Frontal cortex (tissue), 4 donors: ENCODE data around the gene TBC1D14. TPM values are rescaled to one million over a fixed set of nuclear protein-coding genes. Genes with fewer than 3 reads are reported as not detected.

Experiments
- DNase-seq, 2 donors: peaks; one replicate each; pipeline ENCODE4 v3.0.0; 2012; ENCODE audit warnings: low spot score in 2 of 2
- FAIRE-seq: peaks from 2 replicates; lab custom pipeline; 2012; peaks lifted over from hg19 to GRCh38; lab: Jason Lieb, UNC
- total RNA-seq: library from RNA; depleted of rRNA; stranded (reverse); fragments of >200 nt; gene quantifications from one replicate; pipeline ENCODE4 v1.2.3, GENCODE V29; 2014
- donor health status: control.
- donor health status: control.
- donor health status: control.

TBC1D14 gene
- total RNA-seq, 1 donor from 2014 or later: 207 TPM

GRCh38 chr4:7007142-7007907 lies 97.7 kb downstream of the TBC1D14 start:
- DNase-seq: no peak
- FAIRE-seq: no peak

DNA sequence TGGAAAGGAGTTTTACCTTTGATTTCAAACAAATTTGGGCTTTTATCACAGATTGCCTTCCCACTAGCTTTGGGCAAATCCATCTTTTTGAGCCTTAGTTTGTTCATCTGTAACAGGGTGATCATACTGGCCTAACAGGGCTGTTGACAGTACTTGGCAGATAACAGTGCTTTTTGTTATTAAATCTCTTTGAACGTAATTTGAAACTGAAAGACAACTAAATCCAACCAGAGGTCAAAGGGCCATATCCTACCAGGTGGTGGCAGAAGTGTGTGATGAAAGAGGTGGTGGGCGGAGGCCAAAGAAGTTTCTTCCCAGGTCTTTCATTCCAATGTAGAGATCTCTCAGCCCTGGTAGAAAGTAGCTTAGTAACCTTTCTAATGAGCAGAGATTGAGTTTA lies 98.3 kb downstream of the TBC1D14 start:
- DNase-seq: no peak
- no peak for FAIRE-seq

GRCh38 chr4:7009564-7009963 lies 99.9 kb downstream of the TBC1D14 start:
- no peak for FAIRE-seq
- no peak for DNase-seq

DNA sequence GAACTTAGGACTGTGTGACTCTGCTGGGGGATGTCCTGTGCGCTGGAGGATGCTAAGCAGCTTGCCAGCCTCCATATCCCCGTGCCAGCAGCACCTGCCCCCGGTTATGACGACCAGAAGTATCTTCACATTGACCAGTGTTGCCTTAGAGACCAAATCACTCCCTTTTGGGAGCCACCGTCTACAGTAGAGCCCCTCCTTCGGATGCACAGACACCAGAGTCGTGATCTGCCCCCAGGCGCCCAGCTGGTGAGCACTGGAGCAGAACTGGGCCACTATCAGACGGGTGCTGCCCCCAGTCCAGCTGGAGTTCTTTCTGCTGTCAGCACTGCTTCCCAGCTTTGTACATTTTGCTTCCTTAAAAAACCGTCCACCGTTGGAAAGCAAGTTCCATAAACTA lies 103.5 kb downstream of the TBC1D14 start:
- FAIRE-seq (no peak), DNase-seq (no peak)

DNA sequence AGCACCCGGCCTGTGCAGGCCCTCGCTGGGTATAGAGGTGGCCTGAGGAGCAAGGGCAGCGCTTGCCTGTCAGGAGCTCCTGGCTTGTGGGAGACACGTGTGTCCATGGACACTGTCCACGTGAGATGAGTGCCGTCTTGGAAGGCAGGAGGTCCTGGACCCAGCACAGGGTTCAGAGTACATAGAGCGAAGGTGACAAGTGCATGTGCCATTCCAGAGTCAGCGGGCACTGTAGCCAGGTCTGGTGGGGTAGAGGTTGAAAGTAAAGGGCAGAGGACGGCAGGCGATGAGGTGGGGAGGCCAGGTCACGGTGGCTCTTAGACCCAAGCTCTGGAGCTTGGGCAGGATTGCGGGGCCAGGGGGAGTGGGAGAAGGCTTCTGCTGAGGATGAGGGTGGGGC lies 105.2 kb downstream of the TBC1D14 start:
- no peak for DNase-seq
- FAIRE-seq: no peak

GRCh38 chr4:7015383-7016035 lies 105.9 kb downstream of the TBC1D14 start:
- no peak for DNase-seq
- FAIRE-seq: no peak

DNA sequence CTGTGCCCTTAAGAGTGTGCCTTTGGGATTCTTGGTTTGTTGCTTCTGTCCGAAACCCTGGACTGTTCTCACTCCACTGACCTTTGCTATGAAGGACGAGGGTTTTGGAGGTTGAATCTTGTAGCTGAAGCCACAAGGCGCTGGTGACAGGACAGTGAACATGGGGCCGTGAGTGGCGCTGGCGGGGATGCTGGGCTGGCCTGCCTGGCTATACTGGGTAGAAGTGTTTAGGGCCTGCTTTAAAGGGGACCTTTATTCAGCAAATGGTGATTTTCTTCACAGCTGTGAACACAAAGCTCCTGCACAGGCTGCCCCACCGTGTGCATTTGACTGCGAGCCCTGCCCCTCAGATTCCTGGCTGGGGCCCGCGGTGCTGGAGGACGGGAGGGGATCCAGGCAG lies 106.5 kb downstream of the TBC1D14 start:
- DNase-seq: no peak
- no peak for FAIRE-seq

DNA sequence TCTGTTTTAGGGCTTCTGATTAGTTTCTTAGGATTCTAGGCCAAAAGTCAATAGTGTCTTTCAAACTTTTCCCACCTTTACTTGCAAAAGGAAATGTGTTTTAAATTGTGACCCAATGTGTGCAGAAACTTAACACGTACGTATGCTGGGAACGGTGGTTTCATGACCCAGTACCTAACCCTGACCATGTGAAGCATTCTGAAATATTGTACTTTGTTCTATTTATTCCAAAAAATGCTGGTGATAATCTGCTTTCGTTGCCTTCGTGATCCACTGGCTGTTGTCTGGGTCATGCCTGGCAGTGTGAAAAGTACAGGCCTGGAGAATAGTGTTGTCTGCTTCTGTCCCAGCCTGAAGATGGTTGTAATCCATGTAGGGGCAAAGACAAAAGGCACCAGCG lies 106.9 kb downstream of the TBC1D14 start:
- FAIRE-seq: no peak

GRCh38 chr4:7017446-7018048 lies 107.9 kb downstream of the TBC1D14 start:
- no peak for FAIRE-seq
- no peak for DNase-seq

More for the DNA sequence above, 106.9 kb downstream of the TBC1D14 start:
- no peak for DNase-seq

- FAIRE-seq: no peak
These were observed 108.7 kb downstream of the TBC1D14 start for GRCh38 chr4:7018281-7018680.

DNA sequence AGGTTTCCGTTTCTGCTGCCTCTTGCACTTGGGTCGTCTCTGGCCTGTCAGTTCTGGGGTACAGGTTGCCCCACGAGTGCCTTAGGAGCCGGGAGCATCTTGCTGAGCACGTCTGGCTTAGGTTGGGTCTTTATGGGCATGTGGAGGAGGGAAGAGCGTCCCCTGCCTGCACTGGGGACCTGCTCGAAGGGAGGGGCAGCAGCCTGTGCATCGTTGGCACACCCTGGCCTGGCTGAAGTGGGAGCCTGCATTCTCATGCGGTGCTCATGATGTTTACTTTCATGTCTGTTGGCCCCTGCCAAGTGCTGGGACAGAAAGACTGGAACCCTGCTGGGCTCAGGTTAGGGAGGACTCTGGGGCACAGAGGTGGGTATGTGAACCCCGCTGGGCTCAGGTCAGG lies 109.7 kb downstream of the TBC1D14 start:
- DNase-seq (no peak), FAIRE-seq (no peak)

More at GRCh38 chr4:7018281-7018680, 108.7 kb downstream of the TBC1D14 start:
- DNase-seq: no peak

DNA sequence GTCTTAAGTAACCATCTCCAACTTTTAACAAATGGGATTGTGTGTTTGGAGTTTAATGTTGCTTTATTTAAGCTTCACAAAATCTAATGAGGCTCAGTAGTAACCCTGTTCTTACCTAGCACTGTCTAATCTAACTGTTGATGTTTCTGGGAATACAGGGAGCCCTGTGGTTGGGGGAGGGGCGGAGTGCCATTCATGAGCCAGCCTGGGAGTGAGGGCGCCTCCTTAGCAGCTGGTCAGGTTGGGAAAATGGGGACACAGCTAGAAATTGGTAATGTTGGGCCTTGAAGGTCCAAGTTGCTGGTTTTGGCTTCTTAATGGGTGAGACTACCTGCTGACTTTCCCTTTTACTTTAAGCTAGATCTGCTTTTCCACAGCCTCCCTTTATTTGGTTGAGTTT lies 110.7 kb downstream of the TBC1D14 start:
- DNase-seq (no peak), FAIRE-seq (no peak)

- FAIRE-seq (no peak), DNase-seq (no peak)
These were observed 111.2 kb downstream of the TBC1D14 start for GRCh38 chr4:7020856-7021255.

DNA sequence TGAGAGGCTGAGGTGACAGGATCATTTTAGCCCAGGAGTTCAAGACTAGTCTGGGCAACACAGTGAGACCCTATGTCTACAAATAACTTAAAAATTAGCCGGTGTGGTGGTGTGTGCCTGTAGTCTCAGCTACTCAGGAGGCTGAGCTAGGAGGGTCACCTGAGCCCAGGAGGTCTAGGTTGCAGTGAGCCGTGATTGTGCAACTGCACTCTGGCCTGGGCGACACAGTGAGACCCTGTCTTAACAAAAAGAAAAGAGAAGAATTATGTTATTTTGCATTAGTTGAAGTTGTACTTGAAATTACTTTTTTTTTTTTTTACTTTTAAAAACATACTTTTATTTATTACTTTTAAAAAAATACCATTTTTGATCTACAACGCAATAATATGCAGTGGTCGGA lies 111.7 kb downstream of the TBC1D14 start:
- no peak for FAIRE-seq

DNA sequence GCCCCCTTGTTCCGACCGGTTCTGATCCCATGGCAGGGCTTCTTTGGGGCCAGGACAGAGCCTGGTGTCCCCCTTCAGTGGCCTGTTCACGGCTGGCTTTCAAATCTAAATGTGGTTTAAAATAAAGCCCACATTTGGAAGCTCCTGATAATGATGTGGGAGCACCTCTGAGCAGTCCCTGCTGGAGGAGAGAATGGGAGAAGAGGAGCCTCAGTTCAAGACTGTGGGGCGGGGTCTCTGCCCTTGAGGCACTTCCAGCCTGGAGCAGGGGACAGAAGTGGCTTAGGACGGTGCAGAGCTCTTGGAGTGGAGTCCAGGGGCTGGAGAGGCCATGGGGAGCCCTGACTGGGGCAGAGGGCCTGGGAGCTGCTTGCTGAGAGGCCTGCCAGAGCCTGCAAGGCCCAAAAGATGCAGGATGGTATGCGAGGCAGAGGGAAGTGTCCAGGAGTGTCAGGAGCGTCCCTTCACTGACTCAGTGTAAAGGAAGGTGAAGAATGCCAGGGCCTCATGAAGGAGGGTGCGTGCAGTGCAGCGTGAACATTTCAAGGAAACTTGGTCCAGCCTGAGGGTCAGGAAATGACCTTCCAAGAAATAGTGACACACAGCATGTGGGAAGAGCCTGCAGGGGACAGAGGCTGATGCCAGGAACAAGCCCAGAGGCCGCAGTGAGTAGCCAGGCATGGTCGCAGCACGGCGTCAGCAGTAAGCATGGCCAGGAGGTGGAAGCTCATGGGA lies 112.5 kb downstream of the TBC1D14 start:
- no peak for FAIRE-seq

More for the DNA sequence above, 111.7 kb downstream of the TBC1D14 start:
- DNase-seq: no peak

DNA sequence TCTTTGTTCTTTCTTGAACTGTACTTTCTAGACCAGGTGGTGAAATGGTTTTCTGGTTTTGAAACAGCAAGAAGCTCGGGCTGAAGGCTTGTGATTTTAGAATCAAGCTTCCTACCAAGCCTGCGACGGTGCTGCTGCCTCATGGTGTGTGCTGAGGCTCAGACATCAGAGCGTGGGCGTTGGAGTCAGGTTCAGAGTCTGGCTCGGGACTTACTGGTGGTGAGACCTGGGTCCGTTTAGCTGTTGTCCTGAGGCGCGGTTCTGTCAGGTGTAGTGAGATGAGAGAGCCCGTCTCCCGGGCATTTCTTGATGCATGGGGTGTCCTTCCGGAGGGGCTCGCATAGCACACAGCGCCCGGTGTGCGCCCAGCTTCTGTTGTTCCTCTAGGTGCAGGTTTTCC lies 113.9 kb downstream of the TBC1D14 start:
- FAIRE-seq (no peak), DNase-seq (no peak)

More for the DNA sequence above, 112.5 kb downstream of the TBC1D14 start:
- no peak for DNase-seq

DNA sequence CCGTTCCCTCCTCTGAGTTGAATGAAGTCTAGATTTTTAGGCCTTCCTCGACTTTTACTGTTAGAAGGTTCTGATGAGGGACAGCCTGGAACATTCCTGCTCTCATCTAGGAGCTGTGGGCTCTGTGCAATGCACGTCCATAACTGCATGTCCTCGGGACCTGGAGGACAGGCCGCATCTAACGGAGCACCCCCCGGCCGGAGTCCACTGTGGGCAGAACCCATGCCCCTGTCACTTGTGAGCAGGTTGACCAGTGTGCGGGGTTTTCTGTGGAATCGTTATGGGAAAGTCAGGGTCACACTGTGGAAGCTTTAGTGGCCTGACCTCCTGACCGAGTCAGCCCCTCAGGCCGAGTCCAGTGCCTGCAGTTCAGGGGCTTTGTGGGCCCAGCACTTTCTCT lies 114.3 kb downstream of the TBC1D14 start:
- no peak for FAIRE-seq
- no peak for DNase-seq

DNA sequence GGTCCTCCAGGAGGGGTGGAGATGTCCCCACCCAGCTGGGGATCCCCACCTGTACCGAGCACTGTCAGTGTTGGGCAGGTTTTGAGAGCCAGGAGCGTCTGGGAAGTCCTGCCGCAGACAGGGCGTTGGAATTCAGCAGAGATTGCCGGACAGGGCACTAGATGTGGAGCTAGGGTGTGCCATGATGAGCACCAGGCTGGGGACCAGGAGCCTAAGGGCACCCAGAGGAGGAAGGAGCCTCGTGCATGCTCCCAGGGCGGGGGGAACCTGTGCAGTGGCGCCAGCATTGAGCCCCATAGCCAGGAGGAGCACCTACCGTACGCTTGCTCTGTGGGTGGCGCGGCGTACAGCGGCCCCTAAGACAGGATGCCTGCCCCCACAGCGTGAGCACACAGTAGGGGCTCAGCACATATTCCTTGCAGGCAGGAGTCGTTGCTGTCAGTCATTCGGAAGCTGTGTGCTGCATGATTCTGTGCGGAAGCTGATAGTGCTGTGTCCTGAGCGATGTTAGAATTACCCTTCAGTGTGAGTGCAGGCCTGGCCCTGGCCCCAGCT lies 114.8 kb downstream of the TBC1D14 start:
- DNase-seq: no peak
- FAIRE-seq: no peak

DNA sequence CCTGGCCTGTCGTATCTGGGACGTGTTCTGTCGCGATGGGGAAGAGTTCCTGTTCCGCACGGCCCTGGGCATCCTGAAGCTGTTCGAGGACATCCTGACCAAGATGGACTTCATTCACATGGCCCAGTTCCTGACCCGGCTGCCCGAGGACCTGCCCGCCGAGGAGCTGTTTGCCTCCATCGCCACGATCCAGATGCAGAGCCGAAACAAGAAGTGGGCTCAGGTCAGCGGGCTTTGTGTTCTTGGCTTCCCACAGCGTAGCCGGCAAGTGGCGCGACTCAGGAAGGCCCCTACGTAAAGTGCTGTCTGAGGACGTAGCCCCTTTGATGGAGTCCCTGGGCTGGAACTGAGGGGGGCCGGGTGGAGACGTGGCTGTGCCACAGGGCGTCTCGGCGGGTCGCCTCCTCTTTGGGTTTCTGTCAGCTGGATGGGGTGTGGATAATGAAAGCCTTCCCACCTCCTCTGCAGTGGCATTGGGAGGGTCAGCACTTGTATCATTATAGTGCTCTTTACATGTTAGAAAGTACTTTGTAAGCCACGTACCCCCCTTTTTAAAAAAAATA lies 115.5 kb downstream of the TBC1D14 start:
- DNase-seq (no peak), FAIRE-seq (no peak)

GRCh38 chr4:7026107-7026506 lies 116.5 kb downstream of the TBC1D14 start:
- FAIRE-seq (no peak), DNase-seq (no peak)
